Measurements from ENCODE around the gene IL17F.
A peak's percentile ranks its signal among the peaks of the same experiment; 100 is the strongest.

- TF ChIP-seq CTCF (conservative IDR thresholded peaks at IDR 0.05; ENCODE audit: low read depth in 2 of 2) (peak; percentile 84 to 94), EZH2 (IDR thresholded peaks at IDR 0.05; ENCODE audit: low read depth, unreplicated experiment) (no peak), REST (IDR thresholded peaks at IDR 0.05; ENCODE audit: unreplicated experiment) (no peak), EZH2phosphoT487 (IDR thresholded peaks at IDR 0.05; ENCODE audit: unreplicated experiment) (no peak), CREB1 (CRISPR knock-in tag; IDR thresholded peaks at IDR 0.05; ENCODE audit: low read depth) (no peak), POLR2AphosphoS5 (IDR thresholded peaks at IDR 0.05; ENCODE audit: low read depth) (no peak), ZNF331 (CRISPR knock-in tag; IDR thresholded peaks at IDR 0.05; ENCODE audit: low read depth) (no peak), ETS1 (IDR thresholded peaks at IDR 0.05) (no peak), JUNB (IDR thresholded peaks at IDR 0.05; ENCODE audit: unreplicated experiment) (no peak)
Measured at GRCh38 chr6:52286798-52287432, 42.6 kb upstream of the IL17F start.

Data from GM23338 (cell line).